Measurements from ENCODE around the gene BMP2.
A peak's percentile ranks its signal among the peaks of the same experiment; 100 is the strongest.

Gene BMP2

DNA sequence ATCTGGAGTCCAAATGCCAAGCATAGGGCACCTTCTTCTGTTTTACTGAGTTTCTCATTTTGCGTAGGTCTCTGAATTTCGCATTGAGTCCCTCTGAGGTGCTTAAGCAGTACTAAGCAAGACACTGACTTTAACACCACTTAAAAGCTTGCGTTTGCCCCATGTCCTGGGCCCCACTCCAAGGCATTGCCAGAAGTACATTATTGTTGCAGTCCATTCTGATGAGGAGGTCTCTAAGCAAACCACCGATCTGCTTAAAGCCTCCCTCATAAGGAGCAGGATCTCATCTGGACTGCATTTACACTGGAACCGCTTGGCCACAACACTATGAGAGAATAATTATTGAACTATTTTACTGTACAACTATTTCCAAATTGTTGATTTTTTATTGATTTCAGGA is 16.3 kb downstream of the BMP2 start:
- TF ChIP-seq CTCF (IDR thresholded peaks at IDR 0.05; ENCODE audit: low read depth, low read length) = no peak
- in situ Hi-C loops (cut with HindIII; ENCODE audit: low sequenced_read_pairs) = no loop called here
- H3K4me3 ChIP-seq (ENCODE audit: low read depth, low read length) = no peak overlapping the region
- DNase-seq (ENCODE audit: low read depth, low spot score) = peak; percentile 77

GRCh38 chr20:6784210-6784631 is 16.7 kb downstream of the BMP2 start:
- peak; percentile 45 for DNase-seq (ENCODE audit: low read depth, low spot score)
- no peak for TF ChIP-seq CTCF (IDR thresholded peaks at IDR 0.05; ENCODE audit: low read depth, low read length)
- in situ Hi-C loops (cut with HindIII; ENCODE audit: low sequenced_read_pairs) = no loop called here
- no peak overlapping the region for H3K4me3 ChIP-seq (ENCODE audit: low read depth, low read length)

- in situ Hi-C loops (cut with HindIII; ENCODE audit: low sequenced_read_pairs) = no loop called here
Observed at GRCh38 chr20:6784767-6785166, 17.3 kb downstream of the BMP2 start.

GRCh38 chr20:6786548-6786947 is 19.1 kb downstream of the BMP2 start:
- no peak for TF ChIP-seq CTCF (IDR thresholded peaks at IDR 0.05; ENCODE audit: low read depth, low read length)
- in situ Hi-C loops (cut with HindIII; ENCODE audit: low sequenced_read_pairs) = no loop called here
- no peak for DNase-seq (ENCODE audit: low read depth, low spot score)
- no peak overlapping the region for H3K4me3 ChIP-seq (ENCODE audit: low read depth, low read length)

More at GRCh38 chr20:6784767-6785166, 17.3 kb downstream of the BMP2 start:
- no peak overlapping the region for H3K4me3 ChIP-seq (ENCODE audit: low read depth, low read length)
- no peak for DNase-seq (ENCODE audit: low read depth, low spot score)
- TF ChIP-seq CTCF (IDR thresholded peaks at IDR 0.05; ENCODE audit: low read depth, low read length) = no peak

DNA sequence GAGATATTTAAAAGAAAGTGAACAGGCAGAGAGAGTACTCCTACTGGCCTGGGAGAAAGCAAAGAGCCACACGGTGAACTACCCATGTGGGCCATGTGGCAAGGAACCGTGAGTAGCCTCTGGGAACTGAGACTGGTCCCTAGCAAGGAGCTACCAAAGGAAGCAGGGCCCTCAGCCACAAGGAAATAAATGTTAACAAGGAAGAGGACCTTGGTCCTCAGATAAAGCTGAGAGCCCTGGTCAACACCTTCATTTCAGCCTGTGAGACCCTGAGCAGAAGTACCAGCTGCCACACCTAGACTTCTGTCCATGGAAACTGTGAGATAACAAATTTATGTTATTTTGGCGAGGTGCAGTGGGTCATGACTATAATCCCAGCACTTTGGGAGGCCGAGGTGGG is 25.3 kb downstream of the BMP2 start:
- H3K4me3 ChIP-seq (ENCODE audit: low read depth, low read length) = no peak overlapping the region
- in situ Hi-C loops (cut with HindIII; ENCODE audit: low sequenced_read_pairs) = no loop called here
- DNase-seq (ENCODE audit: low read depth, low spot score) = no peak
- no peak for TF ChIP-seq CTCF (IDR thresholded peaks at IDR 0.05; ENCODE audit: low read depth, low read length)

DNA sequence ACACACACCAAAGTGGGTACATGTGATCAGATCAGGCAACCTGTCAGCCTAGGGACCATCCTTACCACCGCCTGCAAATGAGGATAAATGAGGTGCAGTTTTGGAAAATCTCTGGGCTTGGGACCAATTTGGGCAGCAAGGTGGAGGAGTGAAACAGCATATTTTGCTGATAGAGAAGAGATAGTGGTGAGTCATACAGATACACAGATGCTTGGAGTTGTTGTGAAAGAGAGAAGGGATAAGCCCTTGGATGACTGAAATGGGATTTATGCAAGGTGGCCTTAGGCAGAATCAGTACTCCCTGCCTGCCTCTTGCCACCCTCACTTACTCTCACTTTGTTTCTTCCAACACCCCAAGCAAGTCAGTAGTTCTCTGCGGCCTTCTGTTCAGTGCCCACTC is 34.7 kb downstream of the BMP2 start:
- DNase-seq (ENCODE audit: low read depth, low spot score) = no peak
- TF ChIP-seq CTCF (IDR thresholded peaks at IDR 0.05; ENCODE audit: low read depth, low read length) = no peak
- in situ Hi-C loops (cut with HindIII; ENCODE audit: low sequenced_read_pairs) = no loop called here
- no peak overlapping the region for H3K4me3 ChIP-seq (ENCODE audit: low read depth, low read length)

- H3K4me3 ChIP-seq (ENCODE audit: low read depth, low read length) = no peak overlapping the region
- no peak for DNase-seq (ENCODE audit: low read depth, low spot score)
- in situ Hi-C loops (cut with HindIII; ENCODE audit: low sequenced_read_pairs) = no loop called here
- TF ChIP-seq CTCF (IDR thresholded peaks at IDR 0.05; ENCODE audit: low read depth, low read length) = no peak
Observed at GRCh38 chr20:6806275-6806674, 38.8 kb downstream of the BMP2 start.
